Amniotic stem cell (primary cell): Measurements from ENCODE around the gene OR51A4.
"Not testable (repeated sequence)": the region's sequence is repeated elsewhere in the genome, so short reads cannot be mapped to it uniquely, and the experiment has no call there.

Source experiments
- DNase-seq: peaks from one replicate; lab custom pipeline; 2025; lab: John Stamatoyannopoulos, UW

Gene OR51A4, protein sequence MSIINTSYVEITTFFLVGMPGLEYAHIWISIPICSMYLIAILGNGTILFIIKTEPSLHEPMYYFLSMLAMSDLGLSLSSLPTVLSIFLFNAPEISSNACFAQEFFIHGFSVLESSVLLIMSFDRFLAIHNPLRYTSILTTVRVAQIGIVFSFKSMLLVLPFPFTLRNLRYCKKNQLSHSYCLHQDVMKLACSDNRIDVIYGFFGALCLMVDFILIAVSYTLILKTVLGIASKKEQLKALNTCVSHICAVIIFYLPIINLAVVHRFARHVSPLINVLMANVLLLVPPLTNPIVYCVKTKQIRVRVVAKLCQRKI

DNA sequence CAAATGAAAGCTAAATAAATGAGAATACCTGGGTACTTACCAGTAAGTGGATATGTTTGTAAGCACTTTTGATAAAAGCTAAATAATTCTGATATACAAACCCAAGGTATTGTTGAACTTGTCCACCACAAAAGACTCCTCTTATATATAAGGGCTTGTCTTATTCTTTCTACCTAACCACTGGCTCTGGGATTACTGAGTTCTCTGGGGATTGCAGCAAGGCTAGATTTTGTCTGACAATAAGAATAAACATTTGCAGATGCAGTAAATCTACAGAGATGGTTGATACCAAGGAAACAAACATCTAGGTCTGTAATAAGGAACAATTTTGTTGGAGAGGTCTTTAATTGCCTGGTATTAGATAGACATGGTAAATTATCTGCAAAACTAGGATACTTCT, at the start of gene OR51A4:
OR51A4 (minus strand) TSS at position 101 of the 400 bp plus-strand sequence. CDS start 505 bp downstream, outside the sequence.
- no peak for DNase-seq

DNA sequence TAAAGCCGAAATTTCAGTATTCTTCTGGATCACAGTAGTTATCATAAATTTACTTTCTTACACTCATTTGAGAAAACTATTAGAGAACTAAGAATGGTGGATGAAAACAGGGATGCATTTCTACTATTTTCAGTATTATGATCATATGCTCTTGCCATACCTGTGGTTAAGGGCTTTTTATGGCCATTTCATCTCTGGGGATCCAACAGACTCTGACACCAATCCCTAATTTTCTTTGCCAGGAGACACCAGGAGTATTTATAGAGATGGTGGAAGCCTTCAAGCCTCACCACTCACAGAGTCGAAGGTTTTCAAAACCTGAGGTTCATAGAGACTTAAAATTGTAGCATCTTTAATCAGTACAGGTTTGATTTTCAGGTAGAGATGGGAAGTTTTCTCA, 47.1 kb upstream of the OR51A4 start, which contains the start of gene OR51L1:
OR51L1 (plus strand) TSS at position 301 of the 400 bp plus-strand sequence. CDS start 4,132 bp downstream, outside the sequence.
- no peak for DNase-seq

DNA sequence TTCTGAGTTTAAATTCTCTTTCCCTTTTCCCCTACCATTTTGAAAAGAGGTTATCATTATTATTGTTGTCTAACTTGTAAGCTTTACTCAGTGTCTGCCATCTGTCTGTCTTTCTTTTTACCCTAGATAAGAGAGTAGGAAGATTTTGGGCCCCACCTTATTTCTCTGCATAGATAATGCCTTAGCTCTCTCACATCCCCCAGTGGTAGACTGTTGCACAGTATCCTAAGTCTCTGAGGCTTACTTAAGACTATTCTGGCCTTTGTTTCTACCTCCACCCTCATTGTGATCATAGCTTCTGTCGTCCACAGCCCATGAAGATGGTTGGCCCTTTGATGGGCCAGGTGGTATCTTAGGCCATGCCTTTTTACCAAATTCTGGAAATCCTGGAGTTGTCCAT, 43.7 kb upstream of the OR51A4 start:
- DNase-seq = no peak

DNA sequence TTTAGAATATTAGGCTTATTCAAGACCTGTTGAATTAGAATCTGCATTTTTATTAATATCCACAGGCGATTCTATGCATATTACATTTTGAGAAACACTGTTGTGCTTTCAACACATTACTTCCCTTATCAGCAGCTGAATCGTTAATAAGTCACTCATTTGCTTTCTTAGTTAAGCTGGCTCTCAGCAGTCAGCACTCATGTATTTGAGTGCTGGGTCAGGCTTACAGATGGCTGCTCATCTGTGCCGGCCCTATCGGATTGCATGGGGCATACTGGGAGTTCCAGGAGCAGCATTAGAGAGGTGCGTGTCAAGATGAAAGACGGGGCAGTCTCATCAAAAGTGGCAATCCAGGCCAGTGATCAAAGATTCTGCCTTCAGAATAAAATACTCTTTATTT, 36.4 kb upstream of the OR51A4 start:
- DNase-seq = no peak

DNA sequence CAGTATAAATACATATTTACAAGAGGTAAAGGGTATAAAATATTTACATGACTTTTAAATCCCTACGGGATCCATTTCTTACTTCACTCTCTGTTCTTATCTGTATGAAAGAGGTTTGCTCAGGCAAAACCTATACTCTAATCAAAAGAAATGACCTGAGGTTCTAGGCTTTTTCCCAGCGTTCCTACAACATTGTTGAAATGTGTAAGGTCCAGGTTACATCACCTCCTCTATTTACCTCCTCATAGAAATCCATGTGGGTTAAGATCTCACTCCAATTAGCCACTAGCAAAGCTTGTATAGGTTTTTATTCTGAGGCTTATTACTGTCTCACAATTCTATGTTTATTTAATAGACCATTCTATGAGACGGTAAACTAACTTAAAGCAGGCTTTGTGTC, 35.3 kb upstream of the OR51A4 start:
- no peak for DNase-seq

DNA sequence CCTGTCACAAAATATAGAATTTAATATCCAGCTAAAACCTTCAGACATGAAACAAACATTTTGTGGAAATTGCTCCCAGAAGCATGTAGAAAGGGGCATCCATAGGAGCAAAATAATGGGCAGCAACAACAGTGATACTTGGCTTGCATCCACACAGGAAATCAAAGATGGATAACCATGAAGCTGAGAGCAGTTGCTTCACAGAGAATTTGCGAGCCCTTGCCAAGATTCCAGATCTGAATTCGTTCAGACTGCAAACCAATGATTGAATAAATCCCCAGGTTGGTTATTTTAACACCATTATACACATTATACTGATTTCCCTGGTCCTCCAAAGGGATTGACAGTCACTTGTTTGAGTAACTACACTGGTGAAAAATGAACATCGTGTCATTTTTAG, 31.6 kb upstream of the OR51A4 start:
- no peak for DNase-seq

DNA sequence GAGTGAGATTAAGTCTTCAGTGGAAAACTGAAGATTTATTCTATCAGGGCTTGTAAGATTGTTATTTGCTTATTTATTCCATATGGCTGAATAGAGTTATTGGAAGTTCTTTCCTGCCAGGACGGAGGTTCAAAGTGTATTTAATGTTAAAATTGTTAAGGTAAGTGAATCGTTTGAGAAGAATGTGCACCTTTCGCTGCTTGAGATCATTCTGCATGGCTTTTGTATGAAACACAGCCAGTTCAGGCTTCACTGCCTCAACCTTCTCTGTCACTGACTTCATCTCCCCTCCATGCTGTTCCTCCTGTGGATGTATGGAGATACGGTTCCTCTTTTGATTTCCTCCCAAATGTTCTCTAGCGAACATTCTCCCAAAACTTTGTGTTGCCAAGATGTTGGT, 28.0 kb upstream of the OR51A4 start:
- no peak for DNase-seq

DNA sequence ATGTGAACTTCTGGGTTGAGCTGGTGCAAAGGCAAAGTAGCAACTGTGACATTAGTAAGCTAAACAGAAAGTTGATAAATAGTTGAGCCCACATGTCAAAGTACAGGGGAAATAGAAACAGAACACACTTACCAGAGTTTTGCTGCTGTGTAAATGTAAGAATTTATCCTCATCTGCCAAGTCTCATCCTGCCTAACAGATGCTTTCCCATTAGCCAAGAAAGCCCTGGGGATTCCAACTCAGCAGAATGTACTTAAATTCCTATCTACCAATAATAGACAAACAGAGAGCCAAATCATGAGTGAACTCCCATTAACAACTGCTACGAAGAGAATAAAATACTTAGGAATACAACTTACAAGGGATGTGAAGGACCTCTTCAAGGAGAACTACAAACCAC, 15.4 kb upstream of the OR51A4 start:
- DNase-seq = no peak

DNA sequence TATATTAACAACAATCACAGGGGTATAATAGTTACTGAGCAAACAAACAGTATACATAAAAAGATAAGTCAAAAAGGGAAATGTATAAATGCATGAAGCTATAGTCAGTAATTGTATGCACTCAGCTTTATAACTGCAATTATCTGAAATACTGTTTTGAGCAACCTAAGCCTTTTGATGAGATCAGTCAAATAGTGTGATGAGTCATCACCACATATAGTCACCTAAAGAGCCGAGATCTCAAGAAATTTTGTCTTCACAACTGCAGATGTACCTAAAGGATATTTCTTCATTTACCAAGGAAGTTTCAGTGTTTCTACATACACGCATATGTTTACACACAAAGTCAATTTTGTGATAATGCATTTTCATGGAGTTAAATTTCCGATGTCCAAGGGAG, 13.5 kb upstream of the OR51A4 start:
- DNase-seq = no peak

DNA sequence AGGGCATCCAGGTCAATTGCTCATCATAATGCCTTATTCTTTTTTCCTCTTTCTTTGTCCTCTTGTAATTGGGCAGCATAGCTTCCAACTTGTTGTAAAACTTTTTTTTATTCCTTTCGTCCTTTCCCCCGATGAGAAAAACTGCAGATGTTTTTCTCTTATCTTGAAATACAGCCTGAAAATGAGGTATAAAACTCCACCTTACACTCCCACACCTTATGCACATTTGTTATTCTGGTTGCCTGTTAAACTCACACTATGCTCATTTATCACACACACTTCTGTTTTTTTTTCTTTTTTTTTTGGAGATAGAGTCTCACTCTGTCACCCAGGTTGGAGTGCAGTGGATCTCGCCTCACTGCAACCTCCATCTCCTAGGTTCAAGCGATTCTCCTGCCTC, 10.0 kb upstream of the OR51A4 start:
- no peak for DNase-seq

DNA sequence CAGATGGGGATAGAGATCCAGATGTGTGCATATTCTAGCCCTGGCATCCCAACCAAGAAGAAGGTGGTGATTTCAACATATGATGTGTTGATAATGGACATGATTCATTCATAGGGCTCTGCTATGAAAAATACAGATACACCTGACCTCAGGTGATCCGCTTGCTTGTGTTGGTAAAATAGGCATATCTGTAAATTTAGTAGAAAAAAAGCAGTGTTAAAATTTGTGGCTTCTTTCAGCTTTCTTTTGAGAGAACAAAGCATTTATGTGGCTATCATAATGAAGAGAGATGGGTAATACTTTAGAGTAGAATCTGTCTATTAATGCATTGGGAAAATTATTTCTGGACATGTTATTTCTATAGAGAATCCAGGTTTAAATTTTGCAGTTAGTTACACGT, 8.2 kb upstream of the OR51A4 start, which contains the start of gene OR51A2:
OR51A2 (minus strand) TSS at position 101 of the 400 bp plus-strand sequence; CDS start at position 101, 0 bp downstream.
- DNase-seq = not testable (repeated sequence)

DNA sequence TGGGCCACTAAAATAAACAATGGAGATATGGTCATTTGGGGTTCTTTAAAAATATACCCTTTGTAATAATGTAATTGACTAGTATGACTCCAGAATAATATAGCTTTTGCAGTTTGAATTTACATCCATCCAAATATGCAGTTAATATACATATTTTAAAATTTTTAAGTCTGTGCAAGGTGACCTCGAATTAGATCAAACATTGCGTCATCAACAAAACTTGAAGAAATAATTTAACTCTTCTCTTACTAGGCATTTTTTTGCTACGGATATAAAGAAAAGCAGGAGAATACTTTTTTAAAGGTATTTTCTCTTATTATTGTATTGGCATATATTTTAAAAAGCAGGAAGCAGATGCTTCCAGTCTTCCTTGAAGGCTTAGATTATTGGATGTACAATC, 10.7 kb downstream of the OR51A4 start:
- DNase-seq = no peak

DNA sequence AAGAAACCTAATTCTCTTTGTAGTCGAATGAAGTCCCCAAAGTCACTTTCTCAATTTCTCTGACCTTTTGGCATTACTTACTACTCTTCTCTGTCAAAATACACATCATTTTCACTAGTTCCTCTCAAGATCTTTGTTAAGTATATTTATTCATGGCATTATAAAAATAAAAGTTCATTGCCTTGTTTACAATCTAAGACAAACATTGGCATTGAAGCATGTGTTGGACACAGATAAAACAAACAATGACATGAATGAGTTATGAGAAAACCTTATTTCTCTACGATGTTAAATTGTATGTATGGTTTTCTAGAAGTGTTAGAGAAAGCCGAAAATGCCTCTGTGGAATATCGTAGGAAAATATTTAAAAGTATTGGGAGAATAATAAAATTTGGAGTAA, 14.7 kb downstream of the OR51A4 start:
- DNase-seq = no peak

DNA sequence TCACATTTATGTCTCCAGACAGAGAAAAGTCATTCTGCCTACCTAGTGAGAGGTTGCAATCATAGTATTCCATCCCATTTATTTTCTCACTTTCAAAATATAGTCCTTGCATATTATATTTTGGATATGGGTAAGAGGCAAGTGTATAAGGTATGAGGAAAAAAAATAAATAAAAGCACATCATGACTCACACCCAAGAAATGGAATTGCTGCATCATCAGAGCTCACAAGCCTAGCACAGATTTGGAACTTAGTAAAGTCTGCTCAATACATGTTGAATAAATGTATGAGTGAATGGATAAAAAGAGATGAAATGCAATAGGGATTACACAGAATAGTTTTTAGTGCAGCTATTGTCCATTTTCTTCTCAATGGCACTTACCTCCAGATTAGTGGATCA, 20.8 kb downstream of the OR51A4 start:
- DNase-seq = no peak

DNA sequence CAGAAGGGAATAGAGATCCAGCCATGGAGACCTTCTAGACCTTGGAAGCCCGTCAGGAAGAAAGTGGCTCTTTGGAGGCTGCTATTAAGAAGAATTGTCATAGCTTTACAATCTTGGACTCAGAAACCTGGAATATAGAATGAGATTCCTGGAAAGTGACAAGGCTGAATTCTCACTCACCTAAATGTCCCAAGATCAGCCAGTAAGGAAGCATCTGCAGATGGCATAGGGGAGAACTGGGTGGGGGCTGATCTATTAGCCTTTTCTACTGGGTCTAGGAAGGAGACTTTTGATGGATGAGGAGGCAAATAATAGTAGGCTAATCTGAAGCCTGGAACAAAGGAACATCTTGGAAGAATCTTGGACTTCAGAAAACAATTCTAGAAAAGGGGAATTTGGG, 23.2 kb downstream of the OR51A4 start, which contains the start of gene OR51G1:
OR51G1 (minus strand) TSS at position 101 of the 400 bp plus-strand sequence; CDS start at position 101, 0 bp downstream.
- DNase-seq = no peak

DNA sequence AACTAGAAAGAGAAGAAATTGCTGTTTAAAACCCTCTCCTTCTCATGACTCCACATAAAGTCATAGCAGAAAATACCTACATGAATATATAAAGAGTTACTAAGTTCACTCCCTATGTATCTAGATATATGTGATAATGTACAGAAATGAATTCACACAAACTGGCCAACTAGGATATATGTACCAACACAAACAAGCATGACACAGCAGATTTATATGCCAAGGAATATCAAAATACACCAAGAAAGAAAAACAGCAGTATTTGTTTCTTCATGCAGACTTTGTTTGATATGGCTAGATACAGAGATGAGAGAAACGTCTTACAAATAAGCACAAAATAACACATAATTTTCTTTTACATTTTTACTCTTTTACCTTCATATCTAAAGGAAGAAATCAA, 25.1 kb downstream of the OR51A4 start:
- no peak for DNase-seq

DNA sequence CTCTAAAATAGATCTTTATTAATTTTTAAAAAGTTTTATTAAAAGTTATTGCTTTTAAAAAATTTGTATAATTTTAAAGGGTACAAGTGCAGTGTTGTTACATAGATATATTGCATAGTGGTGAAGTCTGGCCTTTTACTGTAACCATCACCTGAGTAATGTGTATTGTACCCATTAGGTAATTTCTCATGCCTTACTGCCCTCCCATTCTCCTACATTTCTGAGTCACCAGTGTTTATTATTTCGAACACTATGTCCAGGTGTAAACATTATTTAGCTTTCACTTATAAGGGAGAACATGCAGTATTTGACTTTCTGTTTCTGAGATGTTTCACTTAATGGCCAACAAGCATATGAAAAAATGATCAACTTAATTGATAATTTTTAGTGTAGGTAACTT, 25.6 kb downstream of the OR51A4 start:
- DNase-seq = no peak

DNA sequence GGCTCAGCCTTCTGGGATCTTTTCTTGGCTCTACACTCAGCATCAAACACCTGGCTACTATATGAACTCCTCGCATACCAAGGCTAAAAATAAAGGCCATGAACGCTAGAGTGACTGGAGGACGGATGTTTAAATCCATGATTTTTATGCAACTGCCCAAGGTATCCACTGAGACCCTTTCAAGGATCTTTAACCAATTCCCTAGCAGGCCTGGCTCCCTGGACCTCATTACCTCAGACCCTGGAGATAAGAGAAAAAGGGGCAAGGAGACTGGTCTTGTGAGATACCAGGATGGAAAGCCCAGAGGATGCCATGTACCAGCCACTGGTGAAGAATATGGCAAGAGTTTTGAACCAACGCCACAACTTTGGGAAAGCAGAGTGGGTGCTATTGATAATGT, 28.2 kb downstream of the OR51A4 start, which contains the start of gene OR51G2:
OR51G2 (minus strand) TSS at position 101 of the 400 bp plus-strand sequence. CDS start 3,687 bp downstream, outside the sequence.
- DNase-seq = no peak

DNA sequence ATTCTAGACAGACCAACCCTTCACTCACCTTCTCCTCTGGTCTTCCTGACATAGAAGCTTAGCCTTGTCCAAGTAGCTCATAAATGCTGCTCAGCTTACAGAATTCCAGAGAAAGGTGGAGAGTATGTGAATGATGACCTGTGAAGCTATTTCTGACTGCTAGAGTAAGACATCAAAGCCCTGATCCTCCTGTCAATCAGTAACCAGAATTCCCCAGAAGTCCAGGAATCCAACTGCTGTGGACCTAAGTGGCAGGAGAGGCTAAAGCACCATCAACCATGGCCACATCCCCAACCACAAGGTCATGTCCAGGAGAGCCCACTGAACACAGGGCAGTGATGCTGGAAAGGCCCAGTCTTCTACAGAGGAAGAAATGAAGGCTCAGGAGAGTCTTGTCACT, 30.8 kb downstream of the OR51A4 start:
- DNase-seq = no peak

DNA sequence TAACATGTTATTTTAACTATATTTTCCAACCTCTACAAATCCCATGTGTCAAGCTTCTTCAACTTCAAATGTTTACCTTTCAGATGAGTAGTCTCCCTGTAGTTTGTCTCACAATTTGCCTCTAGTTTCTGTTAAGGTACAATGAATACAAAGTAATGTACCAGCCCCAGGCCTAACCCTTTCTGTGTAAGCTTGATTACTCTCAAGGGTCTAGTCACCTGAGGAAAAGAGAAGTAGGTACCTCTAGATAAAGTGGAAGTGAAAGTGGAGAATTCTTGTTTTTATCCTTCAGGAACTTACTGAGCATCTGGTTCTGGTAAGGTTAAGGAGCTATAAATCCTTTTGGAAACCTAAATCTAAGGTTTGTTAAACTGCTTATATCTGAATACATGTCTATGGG, 43.9 kb downstream of the OR51A4 start, which contains the start of gene OR51A7:
OR51A7 (plus strand) TSS at position 300 of the 400 bp plus-strand sequence. CDS start 3,587 bp downstream, outside the sequence.
- DNase-seq = no peak
